ENCODE results near the gene XRCC2. TPM values are rescaled to one million over a fixed set of nuclear protein-coding genes. Genes with fewer than 3 reads are reported as not detected.

XRCC2 gene
- total RNA-seq, 1 donor from 2014 or later, result 1.6 TPM

- no peaks in the 10 kb centered on the region for H3K9me3 Mint-ChIP-seq (ENCODE audit: unreplicated experiment)
- DNase-seq (ENCODE audit: low read depth), result no peak
- H3K4me3 Mint-ChIP-seq (ENCODE audit: unreplicated experiment), result no peak overlapping the region
- Histone ChIP-seq H3K4me2 (ENCODE audit: low read length) (no peak overlapping the region), H3K9ac (ENCODE audit: low read length) (no peak overlapping the region), H3K36me3 (ENCODE audit: insufficient read depth, low read length) (no peaks in the 10 kb centered on the region), H3K4me3 (ENCODE audit: insufficient read depth, low read depth, low read length) (no peak overlapping the region), H3K27ac (ENCODE audit: low read depth, low read length) (no peak overlapping the region), H2AFZ (ENCODE audit: low read depth, low read length) (no peak overlapping the region), H4K20me1 (ENCODE audit: insufficient read depth, low read length) (no peaks in the 10 kb centered on the region), H3K9me3 (ENCODE audit: insufficient read depth, low read depth, low read length) (no peaks in the 10 kb centered on the region), H3K79me2 (ENCODE audit: insufficient read depth, low read length) (no peaks in the 10 kb centered on the region), H3K4me1 (ENCODE audit: insufficient read depth, low read length) (no peaks in the 10 kb centered on the region), H3K27me3 (ENCODE audit: insufficient read depth, low read length) (peaks cover 2% of the 10 kb centered on the region)
- FAIRE-seq, result no peak
- no peaks in the 10 kb centered on the region for H3K36me3 Mint-ChIP-seq (ENCODE audit: low read depth, unreplicated experiment)
- no peak for TF ChIP-seq CTCF (IDR thresholded peaks at IDR 0.05; ENCODE audit: insufficient read depth, low read depth, low read length)
- TF ChIP-seq EZH2 (IDR thresholded peaks at IDR 0.05; ENCODE audit: insufficient read depth, low read length), result no peak
- peaks cover 10% of the 10 kb centered on the region for H3K4me1 Mint-ChIP-seq (ENCODE audit: low read depth, unreplicated experiment)
- no peak overlapping the region for H3K27ac Mint-ChIP-seq (ENCODE audit: unreplicated experiment)
- peaks cover 3% of the 10 kb centered on the region for H3K27me3 Mint-ChIP-seq (ENCODE audit: low read depth, unreplicated experiment)
Observed at GRCh38 chr7:152618427-152618826, 57.5 kb downstream of the XRCC2 start.

DNA sequence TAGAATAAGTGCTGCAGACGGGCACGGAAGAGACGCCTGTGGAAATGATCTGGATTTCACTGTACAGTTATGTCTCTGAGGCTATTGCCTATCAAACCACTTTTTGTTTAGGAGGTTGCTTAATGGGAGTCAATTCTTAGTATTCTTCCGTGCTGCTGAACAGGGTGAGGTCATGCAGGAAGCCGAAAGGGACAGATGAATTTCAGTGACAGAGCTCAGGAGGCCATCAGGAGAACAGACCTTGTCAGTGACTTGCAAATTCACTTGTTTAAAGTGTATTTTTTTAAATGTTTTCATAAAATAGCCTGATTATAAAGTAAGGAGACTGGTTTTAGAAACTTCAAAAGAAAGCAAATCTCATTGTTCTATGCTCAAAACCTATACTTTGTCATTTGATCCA is 58.9 kb downstream of the XRCC2 start:
- Mint-ChIP-seq H3K9me3 (ENCODE audit: unreplicated experiment) (peaks cover 4% of the 10 kb centered on the region), H3K4me3 (ENCODE audit: unreplicated experiment) (no peak overlapping the region), H3K27me3 (ENCODE audit: low read depth, unreplicated experiment) (no peaks in the 10 kb centered on the region), H3K27ac (ENCODE audit: unreplicated experiment) (peak overlapping the region; percentile 42), H3K4me1 (ENCODE audit: low read depth, unreplicated experiment) (peaks cover 10% of the 10 kb centered on the region), H3K36me3 (ENCODE audit: low read depth, unreplicated experiment) (no peaks in the 10 kb centered on the region)
- TF ChIP-seq CTCF (IDR thresholded peaks at IDR 0.05; ENCODE audit: insufficient read depth, low read depth, low read length), result no peak
- no peak for TF ChIP-seq EZH2 (IDR thresholded peaks at IDR 0.05; ENCODE audit: insufficient read depth, low read length)
- no peaks in the 10 kb centered on the region for H3K79me2 ChIP-seq (ENCODE audit: insufficient read depth, low read length)
- H3K9ac ChIP-seq (ENCODE audit: low read length), result no peak overlapping the region
- no peaks in the 10 kb centered on the region for H3K9me3 ChIP-seq (ENCODE audit: insufficient read depth, low read depth, low read length)
- H3K4me1 ChIP-seq (ENCODE audit: insufficient read depth, low read length), result no peaks in the 10 kb centered on the region
- H3K27me3 ChIP-seq (ENCODE audit: insufficient read depth, low read length), result peaks cover 2% of the 10 kb centered on the region
- no peaks in the 10 kb centered on the region for H3K36me3 ChIP-seq (ENCODE audit: insufficient read depth, low read length)
- no peak for FAIRE-seq
- H3K4me2 ChIP-seq (ENCODE audit: low read length), result no peak overlapping the region
- H2AFZ ChIP-seq (ENCODE audit: low read depth, low read length), result no peak overlapping the region
- no peak overlapping the region for H3K4me3 ChIP-seq (ENCODE audit: insufficient read depth, low read depth, low read length)
- no peak for DNase-seq (ENCODE audit: low read depth)
- H4K20me1 ChIP-seq (ENCODE audit: insufficient read depth, low read length), result no peaks in the 10 kb centered on the region
- no peak overlapping the region for H3K27ac ChIP-seq (ENCODE audit: low read depth, low read length)

DNA sequence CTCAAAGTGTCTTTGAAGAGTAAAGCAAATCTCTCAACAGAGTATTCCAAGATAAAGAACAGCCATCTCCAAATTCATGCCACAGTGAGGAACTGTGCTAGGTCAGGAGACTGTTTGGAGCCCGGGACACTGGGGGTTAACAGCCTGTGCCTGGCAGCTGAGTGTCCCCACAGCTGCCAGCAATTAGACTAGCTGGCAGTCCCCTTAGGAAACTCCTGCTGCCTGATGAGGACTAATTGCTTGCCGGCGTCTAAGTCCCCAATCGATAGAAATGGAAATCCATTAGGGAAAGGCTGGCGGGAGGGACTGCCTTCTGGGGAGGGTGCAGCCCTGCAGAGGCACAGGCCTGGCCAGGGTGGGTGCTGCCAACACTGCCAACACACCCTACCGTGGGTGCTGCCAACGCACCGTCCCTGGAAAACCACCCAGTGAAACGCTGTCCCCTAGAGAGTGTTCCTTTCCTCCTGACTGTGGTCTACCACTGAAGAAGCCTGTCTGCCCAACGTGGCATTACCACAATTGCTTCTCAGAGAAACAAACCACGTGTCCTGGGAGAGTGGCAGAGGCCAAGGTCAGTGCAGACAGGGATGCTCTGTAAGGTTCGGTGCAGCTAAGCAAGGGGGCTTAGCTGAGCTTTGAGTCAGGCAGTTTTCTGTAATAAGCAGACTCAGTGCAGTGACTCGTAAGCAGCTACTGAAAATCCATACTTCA is 60.8 kb downstream of the XRCC2 start:
- Histone ChIP-seq H3K36me3 (ENCODE audit: insufficient read depth, low read length) (no peaks in the 10 kb centered on the region), H3K4me2 (ENCODE audit: low read length) (no peak overlapping the region), H3K4me3 (ENCODE audit: insufficient read depth, low read depth, low read length) (no peak overlapping the region), H3K9me3 (ENCODE audit: insufficient read depth, low read depth, low read length) (no peaks in the 10 kb centered on the region), H3K79me2 (ENCODE audit: insufficient read depth, low read length) (no peaks in the 10 kb centered on the region), H3K4me1 (ENCODE audit: insufficient read depth, low read length) (no peaks in the 10 kb centered on the region), H3K27me3 (ENCODE audit: insufficient read depth, low read length) (peaks cover 2% of the 10 kb centered on the region), H4K20me1 (ENCODE audit: insufficient read depth, low read length) (no peaks in the 10 kb centered on the region), H3K27ac (ENCODE audit: low read depth, low read length) (no peak overlapping the region), H3K9ac (ENCODE audit: low read length) (no peak overlapping the region), H2AFZ (ENCODE audit: low read depth, low read length) (peak overlapping the region; percentile 53)
- no peaks in the 10 kb centered on the region for H3K27me3 Mint-ChIP-seq (ENCODE audit: low read depth, unreplicated experiment)
- H3K9me3 Mint-ChIP-seq (ENCODE audit: unreplicated experiment), result peaks cover 4% of the 10 kb centered on the region
- H3K27ac Mint-ChIP-seq (ENCODE audit: unreplicated experiment), result no peak overlapping the region
- FAIRE-seq (no peak), DNase-seq (ENCODE audit: low read depth) (no peak)
- peaks cover 10% of the 10 kb centered on the region for H3K4me1 Mint-ChIP-seq (ENCODE audit: low read depth, unreplicated experiment)
- no peak overlapping the region for H3K4me3 Mint-ChIP-seq (ENCODE audit: unreplicated experiment)
- no peak for TF ChIP-seq EZH2 (IDR thresholded peaks at IDR 0.05; ENCODE audit: insufficient read depth, low read length)
- no peak for TF ChIP-seq CTCF (IDR thresholded peaks at IDR 0.05; ENCODE audit: insufficient read depth, low read depth, low read length)
- no peaks in the 10 kb centered on the region for H3K36me3 Mint-ChIP-seq (ENCODE audit: low read depth, unreplicated experiment)

All from astrocyte (in vitro differentiated cells and primary cell).